T-helper 2 cell (primary cell): ENCODE measurements around the gene MAGOH.
A peak's percentile ranks its signal among the peaks of the same experiment; 100 is the strongest.
"Not testable (repeated sequence)": the region's sequence is repeated elsewhere in the genome, so short reads cannot be mapped to it uniquely, and the experiment has no call there.

Experiments
- DNase-seq, 5 experiments: peaks; one replicate each; pipeline versions ENCODE4 v3.0.0 to v3.0.0-alpha.2; 2012 to 2022

MAGOH gene

DNA sequence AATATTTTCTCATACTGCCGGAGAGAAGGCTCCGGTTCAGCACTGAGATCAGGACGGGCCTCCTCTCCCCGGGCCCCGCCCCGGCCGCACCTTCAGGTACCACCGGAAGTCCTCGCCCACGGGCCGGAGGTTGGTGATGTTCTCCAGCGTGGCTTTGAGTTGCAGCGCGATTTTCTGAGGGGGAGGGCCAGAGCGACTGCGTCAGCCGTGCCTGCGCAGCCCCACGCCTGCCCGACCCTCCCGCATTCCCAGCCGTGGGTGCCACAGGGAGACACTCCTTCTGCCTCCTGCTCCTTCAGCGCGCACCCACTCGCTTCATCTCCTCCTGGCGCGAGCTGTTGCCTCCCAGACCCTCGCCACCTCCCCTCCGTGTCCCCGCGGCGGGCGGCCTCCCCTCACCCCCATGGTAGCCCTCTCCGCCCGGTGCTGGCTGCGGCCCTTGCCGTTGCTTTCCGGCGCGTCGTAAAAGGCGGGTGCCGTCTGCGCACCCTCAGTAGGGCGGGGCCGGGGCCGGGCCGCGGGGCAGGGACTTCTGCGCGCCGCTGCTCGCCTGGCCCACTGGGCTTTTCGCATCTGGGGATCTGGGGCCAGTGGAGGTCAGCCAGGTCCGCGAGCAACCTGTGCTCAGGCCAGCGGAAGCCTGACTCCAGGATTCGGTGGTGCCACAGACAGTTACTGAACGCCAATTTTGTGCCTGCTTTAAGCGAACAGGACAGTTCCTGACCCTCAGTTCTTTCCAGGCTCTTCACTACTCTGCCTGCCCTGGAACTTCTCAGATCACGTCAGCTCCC is 18.0 kb downstream of the MAGOH start, which contains the start of gene CZIB:
Gene CZIB (minus strand): TSS at position 464 of the 791 bp plus-strand sequence. CDS start 59 bp downstream, at position 405.
- peak; percentile 78 to 97 (median 88) for DNase-seq

DNA sequence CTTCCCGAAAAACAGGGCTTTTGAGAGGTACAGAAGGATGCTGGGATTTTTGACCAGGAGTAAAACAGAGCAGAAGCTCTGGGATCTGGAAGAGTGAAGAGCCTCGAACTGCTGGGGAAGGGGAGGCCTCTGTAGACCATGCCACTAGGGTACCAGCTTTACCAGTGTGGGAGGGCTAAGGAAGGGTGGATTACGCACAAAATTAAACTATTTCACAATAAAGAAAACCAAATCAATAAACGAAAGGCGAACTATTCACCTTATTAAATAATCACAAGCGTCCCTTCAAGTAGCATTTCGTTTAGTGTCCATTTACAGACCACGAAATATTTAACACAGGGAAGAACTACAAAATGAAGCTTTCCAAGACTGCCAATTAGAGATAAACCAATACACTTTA is 18.6 kb downstream of the MAGOH start:
- DNase-seq, result no peak

DNA sequence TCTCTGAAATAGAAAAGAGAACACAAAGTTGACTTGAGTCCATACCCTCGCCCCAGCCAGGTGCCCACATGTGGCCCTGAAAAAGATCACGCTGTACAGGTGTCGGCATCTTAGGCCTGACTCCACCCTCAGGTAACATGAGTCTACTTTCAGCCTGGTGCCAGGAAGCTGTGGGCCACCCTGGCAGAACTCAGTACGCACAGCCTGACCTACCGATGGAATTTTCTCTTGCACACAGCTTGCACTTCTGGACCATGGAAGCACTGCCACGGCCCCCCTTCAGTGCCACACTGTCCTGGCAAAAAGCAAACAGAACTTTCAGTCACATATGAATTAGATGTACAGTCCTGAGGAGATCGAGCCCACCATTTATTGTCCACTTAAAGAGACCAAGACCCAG is 20.1 kb downstream of the MAGOH start:
- DNase-seq, result no peak

DNA sequence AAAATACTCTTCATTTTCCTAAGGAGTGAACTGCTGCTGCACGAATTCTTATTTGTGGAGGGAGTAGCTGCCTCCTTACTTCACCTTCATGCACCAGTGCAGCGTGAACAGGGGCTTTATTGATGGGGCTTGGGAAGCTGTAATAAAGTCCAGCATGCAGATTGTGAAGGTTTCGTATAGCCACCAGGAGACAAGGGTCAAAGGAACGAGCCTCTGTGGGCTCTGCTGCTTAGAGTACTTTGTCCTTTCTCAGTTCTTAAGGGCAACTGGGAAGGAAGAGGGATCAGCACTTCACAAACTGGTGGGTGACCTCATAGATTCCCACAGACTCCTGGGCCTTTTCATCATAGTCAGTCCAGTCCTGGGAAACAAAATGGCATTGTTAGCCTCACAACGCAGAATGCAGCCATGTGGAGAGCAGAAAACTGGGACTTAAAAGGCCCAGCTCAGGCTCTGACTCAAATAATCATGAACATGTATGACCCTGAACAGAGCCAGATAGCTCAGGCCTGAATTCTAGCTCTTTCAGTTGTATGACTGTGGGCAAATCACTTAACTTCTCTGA is 23.9 kb downstream of the MAGOH start:
- no peak for DNase-seq

DNA sequence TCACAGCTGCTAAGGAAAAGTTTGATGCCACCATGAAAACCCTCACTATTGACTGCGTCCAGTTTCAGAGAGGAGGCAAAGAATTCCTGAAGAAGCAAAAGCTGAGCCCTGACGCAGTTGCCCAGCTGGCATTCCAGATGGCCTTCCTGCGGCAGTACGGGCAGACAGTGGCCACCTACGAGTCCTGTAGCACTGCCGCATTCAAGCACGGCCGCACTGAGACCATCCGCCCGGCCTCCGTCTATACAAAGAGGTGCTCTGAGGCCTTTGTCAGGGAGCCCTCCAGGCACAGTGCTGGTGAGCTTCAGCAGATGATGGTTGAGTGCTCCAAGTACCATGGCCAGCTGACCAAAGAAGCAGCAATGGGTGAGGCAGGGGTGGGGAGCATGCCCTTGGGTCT is 27.4 kb downstream of the MAGOH start:
- no peak for DNase-seq

DNA sequence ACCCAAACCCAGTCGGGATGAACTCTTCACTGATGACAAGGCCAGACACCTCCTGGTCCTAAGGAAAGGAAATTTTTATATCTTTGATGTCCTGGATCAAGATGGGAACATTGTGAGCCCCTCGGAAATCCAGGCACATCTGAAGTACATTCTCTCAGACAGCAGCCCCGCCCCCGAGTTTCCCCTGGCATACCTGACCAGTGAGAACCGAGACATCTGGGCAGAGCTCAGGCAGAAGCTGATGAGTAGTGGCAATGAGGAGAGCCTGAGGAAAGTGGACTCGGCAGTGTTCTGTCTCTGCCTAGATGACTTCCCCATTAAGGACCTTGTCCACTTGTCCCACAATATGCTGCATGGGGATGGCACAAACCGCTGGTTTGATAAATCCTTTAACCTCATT is 28.0 kb downstream of the MAGOH start:
- no peak for DNase-seq

DNA sequence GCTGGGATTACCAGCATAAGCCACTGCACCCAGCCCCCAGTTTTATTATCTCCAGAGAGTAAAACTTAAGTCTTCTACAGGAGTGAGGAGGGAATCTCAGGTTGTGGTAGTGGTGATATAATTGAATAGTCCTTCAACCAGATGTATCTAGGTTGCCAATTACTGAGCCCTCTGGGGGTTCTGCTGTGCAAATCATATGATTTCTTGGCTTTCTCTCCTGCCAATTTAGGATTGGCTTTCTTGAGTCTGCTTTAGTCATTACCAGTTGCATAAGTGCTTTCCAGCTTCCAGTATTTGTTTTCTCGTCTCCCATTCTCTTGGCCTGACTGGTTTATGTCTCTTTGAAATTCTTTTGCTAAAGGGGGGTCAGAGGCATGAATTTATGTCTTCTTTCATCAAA is 30.6 kb downstream of the MAGOH start:
- DNase-seq, result no peak

DNA sequence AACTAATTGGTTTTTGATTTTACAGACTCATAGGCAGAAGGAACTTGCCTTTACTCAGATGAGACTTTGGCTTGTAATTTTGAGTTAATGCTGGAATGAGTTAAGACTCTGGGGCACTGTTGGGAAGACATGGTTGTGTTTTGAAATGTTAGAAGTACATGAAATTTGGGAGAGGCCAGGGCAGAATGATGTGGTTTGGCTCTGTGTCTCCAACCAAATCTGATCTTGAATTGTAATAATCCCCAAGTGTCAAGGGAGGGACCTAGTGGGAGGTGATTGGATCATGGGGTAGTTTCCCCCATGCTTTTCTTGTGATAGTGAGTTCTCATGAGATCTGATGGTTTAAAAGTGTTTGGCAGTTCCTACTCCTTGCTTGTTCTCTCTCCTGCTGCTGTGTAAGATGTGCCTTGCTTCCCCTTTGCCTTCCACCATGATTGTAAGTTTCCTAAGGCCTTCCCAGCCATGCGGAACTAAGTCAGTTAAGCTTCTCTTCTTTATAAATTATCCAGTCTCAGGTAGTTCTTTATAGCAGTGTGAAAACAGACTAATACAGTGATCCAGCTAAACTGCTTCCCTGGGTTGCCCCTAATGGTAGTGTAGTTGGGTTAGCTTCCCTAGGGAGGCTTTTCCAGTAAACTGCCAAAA is 31.5 kb downstream of the MAGOH start:
- no peak for DNase-seq

DNA sequence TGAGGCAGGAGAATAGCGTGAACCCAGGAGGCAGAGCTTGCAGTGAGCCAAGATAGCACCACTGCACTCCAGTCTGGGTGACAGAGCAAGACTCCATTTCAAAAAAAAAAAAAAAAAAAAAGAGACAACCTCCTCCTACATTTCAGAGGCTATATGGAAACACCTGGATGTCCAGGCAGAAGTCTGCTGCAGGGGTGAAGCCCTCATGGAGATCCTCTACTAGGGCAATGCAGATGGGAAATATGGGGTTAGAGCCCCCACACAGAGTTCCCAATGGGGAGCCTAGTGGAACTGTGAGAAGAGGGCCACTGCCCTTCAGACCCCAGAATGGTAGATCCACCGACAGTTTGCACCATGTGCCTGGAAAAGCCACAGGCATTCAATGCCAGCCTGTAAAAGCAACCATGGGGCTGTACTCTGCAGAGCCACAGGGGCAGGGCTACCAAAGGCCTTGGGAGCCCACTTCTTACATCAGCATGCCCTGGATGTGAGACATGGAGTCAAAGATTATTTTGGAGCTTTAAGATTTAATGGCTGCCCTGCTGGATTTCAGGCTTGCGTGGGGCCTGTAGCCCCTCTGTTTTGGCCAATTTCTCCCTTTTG is 32.1 kb downstream of the MAGOH start:
- peak in 1 of 5 experiments; percentile 50 for DNase-seq

DNA sequence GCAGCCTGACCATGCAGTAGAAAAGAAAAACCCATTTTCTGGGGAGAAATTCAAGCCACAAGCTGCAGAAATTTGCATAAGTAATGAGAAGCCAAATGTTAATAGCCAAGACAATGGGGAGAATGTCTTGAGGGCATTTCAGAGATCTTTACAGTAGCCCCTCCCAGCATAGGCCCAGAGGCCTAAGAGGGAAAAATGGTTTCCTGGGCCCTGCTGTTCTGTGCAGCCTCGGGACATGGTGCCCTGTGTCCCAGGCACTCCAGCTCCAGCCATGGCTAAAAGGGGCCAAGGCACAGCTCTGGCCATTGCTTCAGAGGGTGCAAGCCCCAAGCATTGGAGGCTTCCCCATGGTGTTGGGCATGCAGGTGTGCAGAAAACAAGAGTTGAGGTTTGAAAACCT is 32.8 kb downstream of the MAGOH start:
- not testable (repeated sequence) for DNase-seq

DNA sequence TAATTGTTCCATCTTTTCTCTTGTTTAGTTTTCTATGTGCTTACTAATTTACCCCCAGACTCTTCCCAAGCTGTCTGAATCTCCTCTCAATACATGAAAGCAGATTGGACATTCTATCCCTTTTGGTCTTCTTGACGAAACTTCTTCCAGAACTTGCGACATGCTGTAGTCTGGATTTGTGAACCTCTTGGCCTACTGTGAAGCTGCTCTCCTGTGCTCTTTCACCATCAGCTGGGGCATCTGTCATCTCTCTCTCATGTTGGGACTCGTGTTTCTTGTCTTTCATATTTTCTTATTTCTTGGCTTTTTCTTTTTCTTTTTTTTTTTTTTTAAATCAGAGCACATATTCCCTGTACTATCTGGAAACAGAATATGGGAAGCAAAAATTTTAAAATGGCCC is 34.9 kb downstream of the MAGOH start:
- no peak for DNase-seq

DNA sequence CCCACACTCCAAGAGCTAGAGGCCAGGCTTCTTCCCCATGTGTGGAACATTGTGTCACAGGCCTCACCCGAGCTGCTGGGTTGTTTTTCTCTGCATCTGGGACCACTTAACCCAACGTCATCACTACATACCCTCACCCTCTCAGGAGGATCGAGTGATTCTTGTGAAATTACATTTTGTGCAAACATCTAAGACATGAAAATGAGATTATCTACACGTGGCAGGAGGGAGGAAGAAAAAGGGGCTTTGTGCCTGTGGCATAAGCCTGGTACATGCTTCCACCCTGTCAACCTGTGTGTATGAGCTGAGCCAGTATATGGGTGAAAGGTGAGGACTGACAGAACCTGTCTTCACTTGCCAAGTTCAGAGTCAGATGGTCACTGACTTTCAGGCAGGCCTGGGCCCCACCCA is 40.1 kb downstream of the MAGOH start:
- DNase-seq, result peak in 1 of 5 experiments; percentile 34

DNA sequence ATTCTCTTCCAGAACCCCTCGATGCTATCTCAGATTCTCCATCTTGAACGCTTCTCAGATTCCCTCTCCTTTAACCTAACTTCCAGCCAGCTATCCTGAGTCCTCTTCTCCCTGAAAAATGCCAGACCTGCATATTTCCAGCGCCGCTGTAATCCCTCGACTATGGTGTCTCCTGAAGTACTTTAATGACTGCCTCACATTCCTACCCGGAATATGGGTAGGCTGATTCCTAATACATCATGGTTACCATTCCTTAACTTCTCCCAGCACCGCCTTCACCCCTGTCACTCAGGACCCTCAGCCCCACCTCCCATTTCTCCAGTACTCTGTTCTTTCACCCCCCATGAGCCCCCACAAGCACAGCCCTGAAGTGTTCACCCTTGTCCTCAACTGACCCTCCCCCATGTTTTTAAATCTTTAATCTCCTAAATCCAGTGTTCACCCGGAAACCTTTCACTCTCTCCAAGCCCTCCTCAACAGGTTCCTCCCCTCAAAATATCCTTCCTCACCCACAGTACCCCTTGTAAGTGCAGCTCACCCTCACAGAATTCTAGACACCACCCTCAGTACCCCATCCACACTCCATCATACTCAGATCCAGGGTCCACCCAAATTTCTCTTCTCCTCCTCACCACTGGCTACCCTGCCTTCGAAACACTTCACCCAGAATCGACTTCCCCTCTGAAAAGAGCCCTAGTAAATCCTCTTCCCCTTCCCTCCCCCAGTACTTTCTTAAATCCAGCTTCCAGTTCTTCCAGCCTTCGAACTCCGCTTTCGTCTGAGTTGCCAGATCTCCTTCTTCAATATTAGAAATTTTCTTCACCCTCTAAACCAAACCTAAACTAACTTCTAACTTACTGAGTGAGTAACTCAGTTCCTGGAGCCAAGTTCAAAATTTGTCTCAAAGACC is 40.8 kb downstream of the MAGOH start:
- no peak for DNase-seq

DNA sequence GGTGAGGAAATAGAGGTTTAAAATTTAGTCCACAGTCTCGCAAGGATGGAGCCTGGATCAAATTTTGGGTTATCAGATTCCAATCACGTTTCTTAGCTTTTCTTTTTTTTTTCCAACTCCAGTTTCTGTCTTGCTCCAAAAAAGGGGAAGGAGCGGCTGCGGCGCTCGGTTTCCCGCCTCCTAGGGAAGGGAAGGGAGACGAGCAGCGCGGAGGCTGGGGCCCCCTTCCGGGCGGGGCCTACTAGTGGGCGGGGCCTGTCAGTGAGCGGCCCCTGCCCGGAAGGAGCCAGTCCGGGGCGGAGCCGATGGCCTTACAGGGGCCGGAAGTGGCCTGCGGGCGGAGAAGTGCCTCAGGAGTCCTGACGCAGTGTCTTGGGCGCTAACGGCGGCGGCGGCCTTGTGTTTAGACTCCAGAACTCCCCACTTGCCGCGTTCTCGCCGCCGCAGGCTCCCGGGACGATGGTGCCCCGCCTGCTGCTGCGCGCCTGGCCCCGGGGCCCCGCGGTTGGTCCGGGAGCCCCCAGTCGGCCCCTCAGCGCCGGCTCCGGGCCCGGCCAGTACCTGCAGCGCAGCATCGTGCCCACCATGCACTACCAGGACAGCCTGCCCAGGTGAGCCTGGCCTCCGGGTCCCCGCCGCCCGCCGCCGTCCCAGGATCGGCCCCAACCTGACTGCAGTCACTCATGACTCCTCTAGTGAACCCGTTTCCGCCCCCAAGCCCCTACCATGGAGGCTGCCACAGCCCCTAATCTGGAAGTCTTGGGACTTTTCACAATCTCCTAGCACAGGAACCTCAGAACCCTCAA is 41.6 kb downstream of the MAGOH start, which contains the start of gene CPT2:
Gene CPT2 (plus strand): TSS at position 340 of the 806 bp plus-strand sequence. CDS start 120 bp downstream, at position 460.
- peak; percentile 80 to 97 (median 86) for DNase-seq

DNA sequence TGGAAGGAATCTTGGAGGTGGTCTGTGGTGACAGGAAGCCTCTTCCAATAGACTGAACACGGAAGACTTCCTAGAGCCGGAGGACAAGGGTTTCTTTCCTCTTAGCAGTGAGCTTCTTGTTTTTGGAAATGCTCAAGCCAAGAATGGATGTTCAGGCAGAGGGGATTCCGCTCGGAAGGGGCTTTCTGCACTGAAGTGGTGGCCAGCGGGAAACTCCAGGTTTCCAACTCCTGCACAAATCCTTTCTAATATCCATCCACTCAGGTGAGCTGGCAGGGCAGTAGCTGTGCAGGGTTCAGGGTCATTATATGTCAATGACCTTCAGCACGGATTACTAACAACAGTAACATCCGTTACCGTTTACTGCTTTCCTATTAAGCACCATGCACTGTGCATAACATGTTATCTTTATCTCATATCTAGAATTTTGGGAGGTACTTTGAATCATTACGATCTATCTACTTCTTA is 42.3 kb downstream of the MAGOH start:
- peak in 1 of 5 experiments; percentile 78 for DNase-seq

DNA sequence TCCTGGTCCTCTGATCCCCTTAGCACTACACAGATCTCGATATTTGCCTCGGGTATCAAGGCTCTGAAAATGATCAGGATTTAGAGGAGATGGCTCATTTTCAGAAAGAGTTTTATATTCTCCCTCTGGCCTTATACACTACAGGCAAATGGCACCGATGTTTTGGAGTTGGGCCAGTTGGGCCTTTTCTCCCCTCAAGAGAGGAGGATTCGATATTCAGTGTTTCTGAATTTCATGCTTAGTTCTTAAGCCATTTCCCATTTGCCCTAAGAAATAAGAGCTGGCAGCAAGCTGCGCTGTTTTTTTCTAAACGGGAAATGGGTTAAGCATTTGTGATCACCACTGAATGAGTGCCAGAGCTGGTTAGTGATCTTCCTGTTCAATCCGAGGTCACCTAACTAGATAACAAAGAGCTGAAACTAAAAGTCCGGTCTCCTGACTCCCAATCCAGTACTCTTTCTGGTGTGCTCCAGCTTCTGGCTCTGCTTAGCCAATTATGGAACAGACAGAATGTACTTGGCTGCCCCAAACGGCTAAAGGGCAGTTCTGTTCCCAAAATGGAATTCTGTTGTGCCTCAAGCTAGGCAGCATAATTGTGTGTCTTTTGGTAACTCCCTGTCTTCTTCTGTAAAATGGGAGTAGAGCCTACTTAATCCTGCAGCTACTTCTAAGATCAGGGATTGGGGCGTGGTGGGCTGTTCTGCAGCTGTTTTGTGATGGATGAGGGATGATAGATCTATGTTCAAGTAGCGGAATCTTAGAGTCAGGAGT is 42.9 kb downstream of the MAGOH start:
- no peak for DNase-seq

DNA sequence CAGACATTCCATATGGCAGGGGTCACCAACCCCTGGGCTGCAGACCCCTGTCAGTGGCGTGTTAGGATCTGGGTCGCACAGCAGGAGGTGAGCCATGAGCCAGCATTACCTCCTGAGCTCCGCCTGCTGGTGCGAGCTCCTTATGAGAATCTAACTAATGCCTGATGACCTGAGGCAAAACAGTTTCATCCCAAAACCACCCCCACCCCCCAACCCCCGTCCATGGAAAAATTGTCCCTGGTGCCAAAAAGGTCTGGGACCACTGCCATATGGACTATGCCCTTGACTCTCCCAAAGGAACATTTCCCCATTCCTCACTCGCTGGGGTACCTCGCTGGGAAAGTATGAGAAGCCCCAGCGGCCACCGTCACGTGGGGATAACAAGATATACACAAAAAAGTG is 48.1 kb downstream of the MAGOH start:
- no peak for DNase-seq

DNA sequence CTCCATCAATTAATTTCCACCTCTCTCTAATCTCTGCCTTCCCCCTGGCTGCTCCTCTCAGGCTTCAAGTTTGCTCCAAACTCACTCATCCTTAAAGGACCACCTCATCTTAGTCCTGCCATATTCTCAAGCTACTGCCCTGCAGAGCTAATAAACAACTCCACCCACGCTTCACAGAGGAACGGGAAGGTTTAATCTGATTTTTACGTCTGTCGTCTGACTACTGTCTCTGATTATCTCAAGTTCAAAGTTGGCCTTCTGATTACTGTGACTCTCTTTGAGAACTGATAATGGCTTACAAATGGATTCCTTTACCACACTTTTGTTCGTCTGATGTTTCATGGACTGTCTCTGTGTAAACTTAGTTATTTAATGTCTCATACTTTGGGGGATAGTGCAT is 49.3 kb downstream of the MAGOH start:
- DNase-seq, result no peak

DNA sequence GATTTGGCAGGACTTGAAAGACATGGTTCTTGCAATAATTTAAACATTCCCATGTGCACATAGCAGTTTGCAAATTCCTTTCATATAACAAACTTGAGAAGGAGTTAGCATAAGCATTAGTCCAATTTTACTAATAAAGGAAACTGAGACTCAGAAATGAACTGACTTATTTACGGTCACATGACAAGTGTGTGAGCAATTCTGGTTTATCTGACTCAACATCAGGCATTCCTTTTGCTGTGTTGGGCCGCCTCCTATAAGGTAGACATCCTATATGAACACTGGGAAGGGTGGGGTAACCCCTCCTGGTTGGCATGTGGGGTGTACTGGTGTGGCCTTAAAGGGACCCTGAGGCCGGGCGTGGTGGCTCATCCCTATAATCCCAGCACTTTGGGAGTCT is 50.2 kb downstream of the MAGOH start:
- DNase-seq, result no peak

DNA sequence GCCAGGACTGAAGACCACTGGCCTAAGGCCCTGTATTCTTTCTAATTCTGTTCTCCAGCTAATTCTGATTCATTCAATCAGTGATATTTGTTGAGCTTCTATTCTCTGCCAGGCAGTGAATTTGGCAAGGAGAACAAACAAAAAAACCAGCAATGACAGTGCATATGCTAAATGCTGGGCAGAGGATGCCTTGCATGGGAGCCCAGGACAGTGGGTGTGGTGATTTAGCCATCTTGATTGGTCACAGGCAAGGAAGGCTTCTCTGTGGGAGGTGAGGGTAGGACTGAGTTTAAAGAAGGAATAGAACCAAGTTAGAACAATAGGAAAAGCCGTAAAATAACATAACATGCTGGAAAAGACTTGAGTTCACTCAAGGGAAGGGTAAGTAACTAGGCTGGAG is 50.9 kb downstream of the MAGOH start:
- no peak for DNase-seq
